HCT116 (cell line): ENCODE data around the gene XPNPEP3. TPM values are rescaled to one million over a fixed set of nuclear protein-coding genes. Genes with fewer than 3 reads are reported as not detected.

Experiments used
- ATAC-seq: fragments of 200-7000 bp; cut with Tn5 transposase; 2 replicates; pipeline ENCODE4 v1.9.1; 2020; ENCODE audit warnings: mild to moderate bottlenecking, moderate library complexity
- BruUV-seq: library from RNA; stranded (reverse); fragments of 400-500 nt; replicated peaks from 2 replicates; lab custom pipeline; 2021; lab: Mats Ljungman, UMichigan
- CTCF ChIA-PET: fragments of 300-600 bp; sonication (Branson Sonifier 250); formaldehyde crosslinking; loops from one replicate; lab custom pipeline; 2021; ENCODE audit warnings: antibody characterized with exemption; lab: Charles Lee
- POLR2A ChIA-PET: fragments of 300-600, 350-600 bp; sonication (Branson Sonifier 250); formaldehyde crosslinking; loops from one replicate; lab custom pipeline; 2021; ENCODE audit warnings: antibody characterized with exemption; lab: Charles Lee
- RAD21 ChIA-PET, 2 experiments: fragments of 300-600 bp; sonication (Branson Sonifier 250); formaldehyde crosslinking; loops; one replicate each; lab custom pipeline; 2023; ENCODE audit warnings: low total read pairs in 2 of 2; ENCODE audit not compliant: uncharacterized antibody in 2 of 2, unreplicated experiment in 2 of 2, low non-redundant PET in 1 of 2; lab: Charles Lee
- DNase-seq: peaks from one replicate; pipeline ENCODE4 v3.0.0-alpha.2; 2010; ENCODE audit warnings: low read depth, low spot score
- H2AFZ ChIP-seq: fragments of 200-600 bp; shearing (Covaris generic), sonication (generic); 2 replicates; pipeline ENCODE4 v1.6.1; 2017; ENCODE audit warnings: low read depth, mixed run types, mixed read lengths, antibody characterized with exemption, low read length; ENCODE audit not compliant: poor library complexity, severe bottlenecking
- H3K27ac ChIP-seq: 2 replicates; pipeline ENCODE4 v1.5.1; 2012; ENCODE audit warnings: low read depth, low read length
- H3K27me3 ChIP-seq: fragments of 200-600 bp; sonication (generic); 2 replicates; pipeline ENCODE4 v1.6.1; 2016; ENCODE audit warnings: mixed run types, low read length, mixed read lengths; ENCODE audit not compliant: insufficient read depth
- H3K36me3 ChIP-seq, 2 experiments: fragments of 200-500 bp in 1 of 2; fragments of 200-600 bp in 1 of 2; sonication (Bioruptor generic) in 1 of 2; sonication (generic) in 1 of 2; 2 replicates each; pipeline versions ENCODE4 v1.5.1 to v1.6.1; 2014 to 2016; ENCODE audit warnings: low read length in 2 of 2, inconsistent platforms in 1 of 2, mixed read lengths in 1 of 2, mixed run types in 1 of 2; ENCODE audit not compliant: insufficient read depth in 2 of 2, control insufficient read depth in 1 of 2
- H3K4me1 ChIP-seq, 2 experiments: fragments of 200-600 bp in 1 of 2; sonication (generic) in 1 of 2; 2 replicates each; pipeline versions ENCODE4 v1.5.1 to v1.6.1; 2012 to 2017; ENCODE audit warnings: low read length in 2 of 2, inconsistent platforms in 1 of 2, mild to moderate bottlenecking in 1 of 2, mixed read lengths in 1 of 2, mixed run types in 1 of 2, moderate library complexity in 1 of 2; ENCODE audit not compliant: insufficient read depth in 2 of 2, control insufficient read depth in 1 of 2
- H3K4me2 ChIP-seq: fragments of 200-600 bp; sonication (generic); 2 replicates; pipeline ENCODE4 v1.6.1; 2017; ENCODE audit warnings: mixed run types, low read length, mixed read lengths
- H3K4me3 ChIP-seq, 2 experiments: fragments of 200-600 bp in 1 of 2; sonication (generic) in 1 of 2; replicated peaks in 1 of 2; 2 replicates each; pipeline ENCODE4 v1.5.1; 2011 to 2016; ENCODE audit warnings: low read length in 2 of 2, control low read depth in 1 of 2, low read depth in 1 of 2, mild to moderate bottlenecking in 1 of 2, mixed read lengths in 1 of 2, mixed run types in 1 of 2
- H3K79me2 ChIP-seq: fragments of 200-600 bp; sonication (generic); 2 replicates; pipeline ENCODE4 v1.6.1; 2017; ENCODE audit warnings: mild to moderate bottlenecking, mixed run types, low read length, moderate library complexity, mixed read lengths; ENCODE audit not compliant: insufficient read depth
- H3K9ac ChIP-seq: fragments of 200-600 bp; sonication (generic); 2 replicates; pipeline ENCODE4 v1.6.1; 2016; ENCODE audit warnings: low read length, mixed read lengths
- H3K9me2 ChIP-seq: fragments of 200-600 bp; sonication (generic), shearing (Covaris generic); 2 replicates; pipeline ENCODE4 v1.6.1; 2017; ENCODE audit warnings: mixed run types, mild to moderate bottlenecking, moderate library complexity; ENCODE audit not compliant: insufficient read depth
- H3K9me3 ChIP-seq, 2 experiments: fragments of 200-500 bp in 1 of 2; fragments of 200-600 bp in 1 of 2; sonication (Bioruptor generic) in 1 of 2; sonication (generic) in 1 of 2; 2 replicates each; pipeline ENCODE4 v1.6.1; 2014 to 2017; ENCODE audit warnings: low read length in 2 of 2, mixed read lengths in 2 of 2, inconsistent platforms in 1 of 2, low read depth in 1 of 2, mild to moderate bottlenecking in 1 of 2, mixed run types in 1 of 2, moderate library complexity in 1 of 2; ENCODE audit not compliant: control insufficient read depth in 1 of 2, insufficient read depth in 1 of 2
- H4K20me1 ChIP-seq: fragments of 200-600 bp; sonication (generic), shearing (Covaris generic); 2 replicates; pipeline ENCODE4 v1.6.1; 2017; ENCODE audit warnings: mixed run types, mild to moderate bottlenecking, moderate library complexity; ENCODE audit not compliant: insufficient read depth
- ATF3 ChIP-seq: IDR thresholded peaks from 2 replicates; pipeline ENCODE4 v1.6.1; 2012
- CEBPB ChIP-seq: IDR thresholded peaks from 2 replicates; pipeline ENCODE4 v1.6.1; 2012; ENCODE audit warnings: low read depth
- EGR1 ChIP-seq: IDR thresholded peaks from 2 replicates; pipeline ENCODE4 v1.6.1; 2012; ENCODE audit warnings: low read depth
- EZH2phosphoT487 ChIP-seq: fragments of 200-600 bp; IDR thresholded peaks from 2 replicates; pipeline ENCODE4 v1.6.1; 2018; ENCODE audit warnings: antibody characterized with exemption, borderline replicate concordance
- FOSL1 ChIP-seq: IDR thresholded peaks from 2 replicates; pipeline ENCODE4 v1.6.1; 2012; ENCODE audit warnings: low read depth
- JUND ChIP-seq: IDR thresholded peaks from 2 replicates; pipeline ENCODE4 v1.6.1; 2012
- POLR2A ChIP-seq: IDR thresholded peaks from 2 replicates; pipeline ENCODE4 v1.7.0; 2011; ENCODE audit warnings: borderline replicate concordance; ENCODE audit not compliant: insufficient read depth, insufficient read length; ENCODE audit errors: extremely low read depth
- RAD21 ChIP-seq: IDR thresholded peaks from 2 replicates; pipeline ENCODE4 v1.6.1; 2012; ENCODE audit warnings: low read depth, mild to moderate bottlenecking
- REST ChIP-seq: IDR thresholded peaks from 2 replicates; pipeline ENCODE4 v1.6.1; 2012; ENCODE audit warnings: low read depth
- SIN3A ChIP-seq: IDR thresholded peaks from 2 replicates; pipeline ENCODE4 v1.6.1; 2012; ENCODE audit warnings: low read depth
- SRF ChIP-seq: IDR thresholded peaks from 2 replicates; pipeline ENCODE4 v1.6.1; 2012; ENCODE audit warnings: low read depth
- TCF7L2 ChIP-seq: IDR thresholded peaks from 2 replicates; pipeline ENCODE4 v1.7.0; 2011; ENCODE audit warnings: borderline replicate concordance, inconsistent platforms; ENCODE audit not compliant: insufficient read depth, insufficient read length; ENCODE audit errors: extremely low read depth
- YY1 ChIP-seq: IDR thresholded peaks from 2 replicates; pipeline ENCODE4 v1.6.1; 2011; ENCODE audit warnings: low read length, low read depth, moderate library complexity, mild to moderate bottlenecking; ENCODE audit not compliant: insufficient replicate concordance; ENCODE audit errors: extremely low read depth
- intact Hi-C: fragments of 100-400 bp; cut with micrococcal nuclease; formaldehyde crosslinking; loops from 2 replicates; pipeline ENCODE4 v1.10.0; 2022
- total RNA-seq: library from RNA; stranded (reverse); gene quantifications from one replicate; pipeline ENCODE4 v1.2.1, GENCODE V29; 2021; ENCODE audit not compliant: unreplicated experiment
- TF ChIP-seq, protein P1 (sequence below): IDR thresholded peaks from 2 replicates; pipeline ENCODE4 v1.6.1; 2011; ENCODE audit warnings: mild to moderate bottlenecking, low read length, moderate library complexity; ENCODE audit not compliant: insufficient replicate concordance; ENCODE audit errors: extremely low read depth

Gene XPNPEP3
- total RNA-seq, 1 experiment from 2014 or later: 29.8 TPM

DNA sequence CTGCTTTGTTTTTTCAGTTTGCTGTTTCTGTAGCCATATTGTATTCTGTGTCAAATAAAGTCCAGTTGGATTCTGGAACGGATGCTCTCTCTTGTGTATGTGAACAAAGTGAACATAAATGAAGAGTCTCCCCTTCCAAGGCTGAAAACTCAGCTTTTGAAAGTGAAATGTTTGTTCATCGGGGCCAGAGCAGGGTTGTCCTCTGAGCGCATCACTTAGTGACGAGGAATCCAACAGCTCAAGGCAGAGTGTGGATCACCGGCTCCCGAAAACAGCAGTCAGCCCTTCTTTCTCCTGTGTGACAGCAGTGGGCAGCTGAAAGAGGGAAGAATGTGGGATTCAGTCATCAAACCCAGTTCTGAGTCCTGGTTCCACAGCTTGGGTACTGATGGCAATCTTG, 115.6 kb downstream of the XPNPEP3 start:
- Histone ChIP-seq H4K20me1 (no peaks in the 10 kb centered on the region), H2AFZ (no peak overlapping the region), H3K4me1 (no peaks in the 10 kb centered on the region), H3K9me2 (no peaks in the 10 kb centered on the region), H3K79me2 (0 out of 2 replicates have a peak, but pooled peaks cover 3% of the 10 kb centered on the region), H3K27ac (no peak overlapping the region), H3K4me3 (no peak overlapping the region), H3K36me3 (peaks cover 20 to 21% of the 10 kb centered on the region in 2 experiments; a peak in 3 of 4 replicates), H3K9ac (no peak overlapping the region), H3K4me2 (no peak overlapping the region), H3K27me3 (no peaks in the 10 kb centered on the region), H3K9me3 (no peaks in the 10 kb centered on the region)
- ChIA-PET CTCF (no interaction called here), RAD21 (no interaction called here), POLR2A (no interaction called here)
- BruUV-seq: no TSS peak
- ATAC-seq (no peak), DNase-seq (no peak)
- intact Hi-C loops: no loop called here
- TF ChIP-seq YY1: no peak
- TF ChIP-seq REST: no peak
- no peak for TF ChIP-seq FOSL1
- TF ChIP-seq SIN3A: no peak
- TF ChIP-seq EGR1: no peak
- no peak for TF ChIP-seq CEBPB
- no peak for TF ChIP-seq JUND
- no peak for TF ChIP-seq ATF3
- TF ChIP-seq TCF7L2: no peak
- no peak for TF ChIP-seq POLR2A
- TF ChIP-seq RAD21: no peak
- TF ChIP-seq SRF: no peak
- TF ChIP-seq, protein P1, sequence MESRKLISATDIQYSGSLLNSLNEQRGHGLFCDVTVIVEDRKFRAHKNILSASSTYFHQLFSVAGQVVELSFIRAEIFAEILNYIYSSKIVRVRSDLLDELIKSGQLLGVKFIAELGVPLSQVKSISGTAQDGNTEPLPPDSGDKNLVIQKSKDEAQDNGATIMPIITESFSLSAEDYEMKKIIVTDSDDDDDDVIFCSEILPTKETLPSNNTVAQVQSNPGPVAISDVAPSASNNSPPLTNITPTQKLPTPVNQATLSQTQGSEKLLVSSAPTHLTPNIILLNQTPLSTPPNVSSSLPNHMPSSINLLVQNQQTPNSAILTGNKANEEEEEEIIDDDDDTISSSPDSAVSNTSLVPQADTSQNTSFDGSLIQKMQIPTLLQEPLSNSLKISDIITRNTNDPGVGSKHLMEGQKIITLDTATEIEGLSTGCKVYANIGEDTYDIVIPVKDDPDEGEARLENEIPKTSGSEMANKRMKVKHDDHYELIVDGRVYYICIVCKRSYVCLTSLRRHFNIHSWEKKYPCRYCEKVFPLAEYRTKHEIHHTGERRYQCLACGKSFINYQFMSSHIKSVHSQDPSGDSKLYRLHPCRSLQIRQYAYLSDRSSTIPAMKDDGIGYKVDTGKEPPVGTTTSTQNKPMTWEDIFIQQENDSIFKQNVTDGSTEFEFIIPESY: no peak
- TF ChIP-seq EZH2phosphoT487: no peak
